ENCODE measurements around the gene C5orf63. TPM values are rescaled to one million over a fixed set of nuclear protein-coding genes. Genes with fewer than 3 reads are reported as not detected.

The C5orf63 gene
- total and polyA plus RNA-seq, 2 of the 8 experiments (the other 6 are each of a cell fraction or from before 2014, with no cell fraction given), result 0.67 to 0.71 TPM

DNA sequence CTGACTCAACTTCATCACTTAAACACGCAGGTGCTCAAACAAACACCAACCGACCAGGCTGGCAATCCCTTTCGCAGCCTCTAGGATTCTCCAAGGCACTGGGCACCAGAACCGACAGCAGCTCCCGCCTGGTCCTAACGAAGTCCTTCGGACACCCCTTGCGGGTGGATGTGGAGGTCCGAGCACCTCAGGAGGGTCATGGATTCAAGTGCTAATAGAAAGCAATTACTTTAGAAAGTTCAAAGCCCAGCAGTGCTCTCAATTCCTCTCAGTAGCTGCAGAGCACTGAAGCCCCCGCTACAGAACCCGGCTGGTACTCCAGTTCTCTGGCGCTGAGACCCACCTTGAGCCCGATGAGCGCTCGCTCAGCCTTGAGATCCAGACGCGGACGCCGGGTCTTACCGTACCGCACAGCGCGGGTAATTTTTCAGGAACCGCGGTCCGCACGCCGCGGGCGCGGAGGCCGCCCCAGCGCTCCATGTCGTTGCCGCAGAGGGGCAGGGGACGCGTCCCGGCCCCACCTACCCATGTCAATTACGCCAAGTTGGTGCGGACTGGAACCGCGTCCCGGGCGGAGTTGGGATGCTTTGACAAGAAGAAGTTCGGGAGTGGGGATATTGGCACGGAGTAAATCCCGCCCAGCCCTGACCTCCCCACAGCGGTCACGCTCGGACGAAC, 43.6 kb downstream of the C5orf63 start (continued):
- TF ChIP-seq, protein P1, sequence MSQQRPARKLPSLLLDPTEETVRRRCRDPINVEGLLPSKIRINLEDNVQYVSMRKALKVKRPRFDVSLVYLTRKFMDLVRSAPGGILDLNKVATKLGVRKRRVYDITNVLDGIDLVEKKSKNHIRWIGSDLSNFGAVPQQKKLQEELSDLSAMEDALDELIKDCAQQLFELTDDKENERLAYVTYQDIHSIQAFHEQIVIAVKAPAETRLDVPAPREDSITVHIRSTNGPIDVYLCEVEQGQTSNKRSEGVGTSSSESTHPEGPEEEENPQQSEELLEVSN (IDR thresholded peaks at IDR 0.05), result 0 out of 2 replicates have a peak, but pooled peaks have one; percentile 5
- TF ChIP-seq CTBP2 (IDR thresholded peaks at IDR 0.05; ENCODE audit: borderline replicate concordance, insufficient read depth, insufficient read length, low read length) (no peak), POU5F1 (IDR thresholded peaks at IDR 0.05; ENCODE audit: low read depth, low read length) (no peak), ASH2L (IDR thresholded peaks at IDR 0.05; ENCODE audit: low read length) (peak; percentile 34), EP300 (IDR thresholded peaks at IDR 0.05; ENCODE audit: borderline replicate concordance in 1 of 2, low read depth in 2 of 2, low read length in 2 of 2) (no peak), SRF (IDR thresholded peaks at IDR 0.05; ENCODE audit: low read depth, low read length) (no peak), GTF2F1 (IDR thresholded peaks at IDR 0.05; ENCODE audit: borderline replicate concordance, low read depth, low read length) (no peak)
- TF ChIP-seq, protein P2, sequence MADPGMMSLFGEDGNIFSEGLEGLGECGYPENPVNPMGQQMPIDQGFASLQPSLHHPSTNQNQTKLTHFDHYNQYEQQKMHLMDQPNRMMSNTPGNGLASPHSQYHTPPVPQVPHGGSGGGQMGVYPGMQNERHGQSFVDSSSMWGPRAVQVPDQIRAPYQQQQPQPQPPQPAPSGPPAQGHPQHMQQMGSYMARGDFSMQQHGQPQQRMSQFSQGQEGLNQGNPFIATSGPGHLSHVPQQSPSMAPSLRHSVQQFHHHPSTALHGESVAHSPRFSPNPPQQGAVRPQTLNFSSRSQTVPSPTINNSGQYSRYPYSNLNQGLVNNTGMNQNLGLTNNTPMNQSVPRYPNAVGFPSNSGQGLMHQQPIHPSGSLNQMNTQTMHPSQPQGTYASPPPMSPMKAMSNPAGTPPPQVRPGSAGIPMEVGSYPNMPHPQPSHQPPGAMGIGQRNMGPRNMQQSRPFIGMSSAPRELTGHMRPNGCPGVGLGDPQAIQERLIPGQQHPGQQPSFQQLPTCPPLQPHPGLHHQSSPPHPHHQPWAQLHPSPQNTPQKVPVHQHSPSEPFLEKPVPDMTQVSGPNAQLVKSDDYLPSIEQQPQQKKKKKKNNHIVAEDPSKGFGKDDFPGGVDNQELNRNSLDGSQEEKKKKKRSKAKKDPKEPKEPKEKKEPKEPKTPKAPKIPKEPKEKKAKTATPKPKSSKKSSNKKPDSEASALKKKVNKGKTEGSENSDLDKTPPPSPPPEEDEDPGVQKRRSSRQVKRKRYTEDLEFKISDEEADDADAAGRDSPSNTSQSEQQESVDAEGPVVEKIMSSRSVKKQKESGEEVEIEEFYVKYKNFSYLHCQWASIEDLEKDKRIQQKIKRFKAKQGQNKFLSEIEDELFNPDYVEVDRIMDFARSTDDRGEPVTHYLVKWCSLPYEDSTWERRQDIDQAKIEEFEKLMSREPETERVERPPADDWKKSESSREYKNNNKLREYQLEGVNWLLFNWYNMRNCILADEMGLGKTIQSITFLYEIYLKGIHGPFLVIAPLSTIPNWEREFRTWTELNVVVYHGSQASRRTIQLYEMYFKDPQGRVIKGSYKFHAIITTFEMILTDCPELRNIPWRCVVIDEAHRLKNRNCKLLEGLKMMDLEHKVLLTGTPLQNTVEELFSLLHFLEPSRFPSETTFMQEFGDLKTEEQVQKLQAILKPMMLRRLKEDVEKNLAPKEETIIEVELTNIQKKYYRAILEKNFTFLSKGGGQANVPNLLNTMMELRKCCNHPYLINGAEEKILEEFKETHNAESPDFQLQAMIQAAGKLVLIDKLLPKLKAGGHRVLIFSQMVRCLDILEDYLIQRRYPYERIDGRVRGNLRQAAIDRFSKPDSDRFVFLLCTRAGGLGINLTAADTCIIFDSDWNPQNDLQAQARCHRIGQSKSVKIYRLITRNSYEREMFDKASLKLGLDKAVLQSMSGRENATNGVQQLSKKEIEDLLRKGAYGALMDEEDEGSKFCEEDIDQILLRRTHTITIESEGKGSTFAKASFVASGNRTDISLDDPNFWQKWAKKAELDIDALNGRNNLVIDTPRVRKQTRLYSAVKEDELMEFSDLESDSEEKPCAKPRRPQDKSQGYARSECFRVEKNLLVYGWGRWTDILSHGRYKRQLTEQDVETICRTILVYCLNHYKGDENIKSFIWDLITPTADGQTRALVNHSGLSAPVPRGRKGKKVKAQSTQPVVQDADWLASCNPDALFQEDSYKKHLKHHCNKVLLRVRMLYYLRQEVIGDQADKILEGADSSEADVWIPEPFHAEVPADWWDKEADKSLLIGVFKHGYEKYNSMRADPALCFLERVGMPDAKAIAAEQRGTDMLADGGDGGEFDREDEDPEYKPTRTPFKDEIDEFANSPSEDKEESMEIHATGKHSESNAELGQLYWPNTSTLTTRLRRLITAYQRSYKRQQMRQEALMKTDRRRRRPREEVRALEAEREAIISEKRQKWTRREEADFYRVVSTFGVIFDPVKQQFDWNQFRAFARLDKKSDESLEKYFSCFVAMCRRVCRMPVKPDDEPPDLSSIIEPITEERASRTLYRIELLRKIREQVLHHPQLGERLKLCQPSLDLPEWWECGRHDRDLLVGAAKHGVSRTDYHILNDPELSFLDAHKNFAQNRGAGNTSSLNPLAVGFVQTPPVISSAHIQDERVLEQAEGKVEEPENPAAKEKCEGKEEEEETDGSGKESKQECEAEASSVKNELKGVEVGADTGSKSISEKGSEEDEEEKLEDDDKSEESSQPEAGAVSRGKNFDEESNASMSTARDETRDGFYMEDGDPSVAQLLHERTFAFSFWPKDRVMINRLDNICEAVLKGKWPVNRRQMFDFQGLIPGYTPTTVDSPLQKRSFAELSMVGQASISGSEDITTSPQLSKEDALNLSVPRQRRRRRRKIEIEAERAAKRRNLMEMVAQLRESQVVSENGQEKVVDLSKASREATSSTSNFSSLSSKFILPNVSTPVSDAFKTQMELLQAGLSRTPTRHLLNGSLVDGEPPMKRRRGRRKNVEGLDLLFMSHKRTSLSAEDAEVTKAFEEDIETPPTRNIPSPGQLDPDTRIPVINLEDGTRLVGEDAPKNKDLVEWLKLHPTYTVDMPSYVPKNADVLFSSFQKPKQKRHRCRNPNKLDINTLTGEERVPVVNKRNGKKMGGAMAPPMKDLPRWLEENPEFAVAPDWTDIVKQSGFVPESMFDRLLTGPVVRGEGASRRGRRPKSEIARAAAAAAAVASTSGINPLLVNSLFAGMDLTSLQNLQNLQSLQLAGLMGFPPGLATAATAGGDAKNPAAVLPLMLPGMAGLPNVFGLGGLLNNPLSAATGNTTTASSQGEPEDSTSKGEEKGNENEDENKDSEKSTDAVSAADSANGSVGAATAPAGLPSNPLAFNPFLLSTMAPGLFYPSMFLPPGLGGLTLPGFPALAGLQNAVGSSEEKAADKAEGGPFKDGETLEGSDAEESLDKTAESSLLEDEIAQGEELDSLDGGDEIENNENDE (IDR thresholded peaks at IDR 0.05; ENCODE audit: insufficient replicate concordance, low read length), result no peak

Measured in H1 (cell line).